Psoas muscle (tissue), 8 donors: Measurements from ENCODE around the gene GABRB3. TPM values are rescaled to one million over a fixed set of nuclear protein-coding genes. Genes with fewer than 3 reads are reported as not detected.

Experiments
- ATAC-seq, 4 donors: fragments of 200-7000 bp; cut with Tn5 transposase; one replicate each; pipeline ENCODE4 v1.9.1; 2020; ENCODE audit warnings: moderate library complexity in 3 of 4, mild to moderate bottlenecking in 2 of 4
- DNase-seq, 2 donors: peaks; one replicate each; pipeline ENCODE4 v3.0.0-alpha.2; 2020
- H3K27ac ChIP-seq: fragments of 200-600 bp; one replicate; pipeline ENCODE4 v1.8.0; 2022
- H3K27me3 ChIP-seq, 3 donors: fragments of 200-600 bp in 1 of 3; one replicate each; pipeline versions ENCODE4 v1.6.1 to v1.8.0; 2013 to 2022; ENCODE audit warnings: low read length in 2 of 3, mild to moderate bottlenecking in 2 of 3, moderate library complexity in 1 of 3; ENCODE audit not compliant: insufficient read depth in 3 of 3
- H3K36me3 ChIP-seq, 2 donors: fragments of 200-600 bp in 1 of 2; one replicate each; pipeline versions ENCODE4 v1.6.1 to v1.8.0; 2013 to 2022; ENCODE audit warnings: low read depth in 1 of 2, mild to moderate bottlenecking in 1 of 2, moderate library complexity in 1 of 2; ENCODE audit not compliant: insufficient read depth in 1 of 2
- H3K4me1 ChIP-seq: fragments of 200-600 bp; one replicate; pipeline ENCODE4 v1.8.0; 2022
- H3K4me3 ChIP-seq: fragments of 200-600 bp; one replicate; pipeline ENCODE4 v1.8.0; 2022; ENCODE audit warnings: mild to moderate bottlenecking
- H3K9me3 ChIP-seq: fragments of 200-600 bp; one replicate; pipeline ENCODE4 v1.8.0; 2022
- WGBS, 3 donors: extraction: QIAGEN DNeasy Blood & Tissue Kit; methylation state at CpG; one replicate each; pipeline versions ENCODE4 v1.1.6 to v1.1.7; 2013; 5-methylcytosine and 5-hydroxymethylcytosine counted together
- intact Hi-C, 2 donors: fragments of 100-400 bp; cut with DNase I; formaldehyde crosslinking; loops; one replicate each; pipeline versions ENCODE4 v1.11.0 to v1.14.2; 2022
- polyA plus RNA-seq, 3 donors: library from polyadenylated mRNA; stranded (reverse); fragments of 200-250 nt; gene quantifications; one replicate each; pipeline ENCODE4 v1.2.3, GENCODE V29; 2013
- total RNA-seq, 4 donors: library from RNA; stranded (reverse); fragmentation: NEBNext Ultra II Directional in 2 of 4; extraction: Animal tissue kit (Norgen Biotek cat#: 25700) in 2 of 4; gene quantifications; one replicate each; pipeline versions ENCODE4 v1.2.1 to v1.2.4, GENCODE V29; 2021 to 2023
- TF ChIP-seq, protein P1 (sequence below): fragments of 200-600 bp; IDR thresholded peaks from one replicate; pipeline ENCODE4 v1.8.0; 2022; ENCODE audit warnings: antibody characterized with exemption
- donor health status: healthy with polysubstance abuse.
- donor health status: DM: no; HTN: no; CAD: no; lungs with moderate emphysema.
- donor health status: Bipolar disorder and iron deficiency.
- donor health status: healthy.
- donor health status: DM: yes; HTN: yes; CAD: no.
- donor health status: DM: no; HTN: no; CAD: no.
- donor health status: DM: no; HTN: no; CAD: no.
- donor health status: DM: yes; HTN: yes; CAD: no.

The GABRB3 gene
- total and polyA plus RNA-seq, 7 donors, result 0.10 to 1.0 (median 0.25) TPM

DNA sequence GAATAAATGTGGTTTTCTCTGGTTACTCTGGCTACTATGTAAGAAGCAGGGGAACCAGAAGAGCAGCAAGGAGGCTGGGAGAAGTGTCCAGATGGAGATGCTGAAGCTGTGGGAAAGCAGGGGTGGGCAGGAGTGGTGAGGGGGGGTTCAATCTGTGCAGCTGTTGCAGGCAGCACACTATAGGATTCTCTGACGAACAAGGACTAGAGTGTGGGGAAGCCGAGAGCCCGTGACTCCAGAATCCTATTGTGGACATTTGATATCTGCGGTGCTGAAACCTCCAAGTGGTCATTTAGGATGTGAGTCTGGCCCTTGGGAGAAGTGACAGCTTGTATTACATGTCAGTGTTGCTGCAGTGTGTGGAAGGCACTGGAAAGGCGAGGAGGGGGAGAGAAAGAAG, 60.5 kb downstream of the GABRB3 start:
- no peak for ATAC-seq
- no peaks in the 10 kb centered on the region for H3K4me1 ChIP-seq
- H3K27ac ChIP-seq, result no peak overlapping the region
- no peaks in the 10 kb centered on the region for H3K36me3 ChIP-seq
- no peak overlapping the region for H3K4me3 ChIP-seq
- TF ChIP-seq, protein P1, sequence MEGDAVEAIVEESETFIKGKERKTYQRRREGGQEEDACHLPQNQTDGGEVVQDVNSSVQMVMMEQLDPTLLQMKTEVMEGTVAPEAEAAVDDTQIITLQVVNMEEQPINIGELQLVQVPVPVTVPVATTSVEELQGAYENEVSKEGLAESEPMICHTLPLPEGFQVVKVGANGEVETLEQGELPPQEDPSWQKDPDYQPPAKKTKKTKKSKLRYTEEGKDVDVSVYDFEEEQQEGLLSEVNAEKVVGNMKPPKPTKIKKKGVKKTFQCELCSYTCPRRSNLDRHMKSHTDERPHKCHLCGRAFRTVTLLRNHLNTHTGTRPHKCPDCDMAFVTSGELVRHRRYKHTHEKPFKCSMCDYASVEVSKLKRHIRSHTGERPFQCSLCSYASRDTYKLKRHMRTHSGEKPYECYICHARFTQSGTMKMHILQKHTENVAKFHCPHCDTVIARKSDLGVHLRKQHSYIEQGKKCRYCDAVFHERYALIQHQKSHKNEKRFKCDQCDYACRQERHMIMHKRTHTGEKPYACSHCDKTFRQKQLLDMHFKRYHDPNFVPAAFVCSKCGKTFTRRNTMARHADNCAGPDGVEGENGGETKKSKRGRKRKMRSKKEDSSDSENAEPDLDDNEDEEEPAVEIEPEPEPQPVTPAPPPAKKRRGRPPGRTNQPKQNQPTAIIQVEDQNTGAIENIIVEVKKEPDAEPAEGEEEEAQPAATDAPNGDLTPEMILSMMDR, result no peak
- intact Hi-C loops, result no loop called here
- no peak for DNase-seq
- 7 to 36% (median 27%) methylated on average over 5 of the region's 5 CpGs for WGBS, 3 donors
- no peaks in the 10 kb centered on the region for H3K9me3 ChIP-seq
- no peaks in the 10 kb centered on the region for H3K27me3 ChIP-seq

DNA sequence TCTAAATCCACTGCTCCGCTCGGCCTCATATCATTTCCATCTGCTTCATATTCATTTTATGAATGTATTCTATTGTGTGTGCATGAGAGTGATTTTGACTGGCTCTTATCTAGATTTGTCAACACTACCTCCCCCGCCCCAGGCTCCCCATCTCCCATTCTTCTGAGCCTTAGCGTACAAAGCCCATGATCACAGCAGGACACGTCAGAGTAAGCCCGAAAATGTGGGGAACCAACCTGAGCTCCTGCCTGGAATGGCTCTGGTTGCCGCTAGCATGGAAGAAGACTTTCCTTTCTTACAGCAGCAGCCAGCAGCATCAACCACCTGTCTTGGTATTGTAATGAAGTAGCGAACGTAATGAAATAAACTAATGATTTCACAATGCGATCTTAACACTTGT, 61.4 kb downstream of the GABRB3 start:
- no peak overlapping the region for H3K27ac ChIP-seq
- no peak for DNase-seq
- no peak for ATAC-seq
- no peaks in the 10 kb centered on the region for H3K9me3 ChIP-seq
- intact Hi-C loops, result no loop called here
- 66 to 75% (median 67%) methylated on average over 10 of the region's 10 CpGs for WGBS, 3 donors
- H3K36me3 ChIP-seq, result no peaks in the 10 kb centered on the region
- no peaks in the 10 kb centered on the region for H3K27me3 ChIP-seq
- no peak overlapping the region for H3K4me3 ChIP-seq
- TF ChIP-seq, protein P1, result no peak
- no peaks in the 10 kb centered on the region for H3K4me1 ChIP-seq

DNA sequence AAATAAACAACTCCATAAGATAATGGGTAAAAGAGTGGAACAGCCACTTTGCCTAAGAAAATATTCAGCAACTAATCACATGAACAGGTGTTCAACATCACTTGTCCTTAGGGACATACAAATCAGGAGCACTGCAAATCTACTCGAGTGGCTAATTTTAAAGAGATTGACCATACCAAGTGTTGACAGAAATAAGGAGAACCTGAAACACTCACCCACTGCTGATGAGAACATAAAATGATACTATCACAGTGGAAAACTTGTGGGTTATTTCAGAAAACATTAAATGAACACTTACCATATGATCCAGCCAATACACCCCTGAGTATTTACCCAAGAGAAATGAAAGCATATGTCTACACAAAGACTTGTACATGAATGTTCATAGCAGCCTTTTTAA, 70.5 kb downstream of the GABRB3 start:
- intact Hi-C loops, result no loop called here
- Histone ChIP-seq H3K27me3 (no peaks in the 10 kb centered on the region), H3K36me3 (no peaks in the 10 kb centered on the region), H3K27ac (no peak overlapping the region), H3K4me1 (no peaks in the 10 kb centered on the region), H3K9me3 (peaks cover 10% of the 10 kb centered on the region), H3K4me3 (no peak overlapping the region)
- ATAC-seq (no peak), DNase-seq (no peak)
- TF ChIP-seq, protein P1, result no peak
- 9 to 22% (median 13%) methylated on average over 1 of the region's 1 CpG for WGBS, 3 donors

DNA sequence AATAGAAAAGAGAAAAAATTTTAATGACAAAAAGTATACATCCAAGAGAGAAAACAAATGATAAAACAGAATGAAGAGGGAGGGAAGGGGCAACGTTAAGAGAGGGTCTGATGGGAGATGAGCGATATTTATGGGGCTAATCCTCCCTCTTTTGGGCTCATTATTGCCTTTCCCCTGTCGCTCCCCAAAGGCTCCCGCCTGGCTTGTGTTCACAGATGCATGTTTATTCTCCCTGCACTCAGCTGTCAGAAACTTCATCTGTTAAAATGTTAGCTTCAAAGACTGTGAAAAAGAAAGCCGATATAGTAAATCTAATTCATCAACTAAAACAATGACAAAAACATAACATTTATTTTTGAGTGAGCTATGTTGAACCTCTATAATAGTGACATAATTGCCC, 74.3 kb downstream of the GABRB3 start:
- 25 to 30% (median 26%) methylated on average over 5 of the region's 5 CpGs for WGBS, 3 donors
- no peaks in the 10 kb centered on the region for H3K36me3 ChIP-seq
- no peaks in the 10 kb centered on the region for H3K4me1 ChIP-seq
- no peak overlapping the region for H3K27ac ChIP-seq
- ATAC-seq, result no peak
- H3K9me3 ChIP-seq, result peaks cover 17% of the 10 kb centered on the region
- H3K27me3 ChIP-seq, result no peaks in the 10 kb centered on the region
- no peak for DNase-seq
- no peak overlapping the region for H3K4me3 ChIP-seq
- intact Hi-C loops, result no loop called here
- TF ChIP-seq, protein P1, result no peak

DNA sequence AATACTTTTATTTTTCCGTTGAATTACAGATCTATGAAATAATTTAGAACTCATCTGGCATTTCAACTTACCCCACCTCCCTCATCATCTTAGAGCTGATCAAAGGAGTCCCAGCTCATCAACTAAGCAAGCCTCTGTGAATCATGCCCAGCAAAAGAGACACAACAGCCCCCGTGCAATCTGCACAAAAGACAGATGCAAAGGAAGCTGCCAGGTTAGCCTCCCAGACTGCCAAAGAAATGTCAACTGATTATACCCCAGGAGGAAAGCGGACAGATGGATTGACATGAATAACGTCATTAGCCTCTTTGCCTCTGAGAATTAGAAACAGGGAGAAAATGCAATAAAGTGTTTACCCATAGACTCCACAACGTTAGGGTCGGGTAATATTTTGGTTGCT, 75.0 kb downstream of the GABRB3 start:
- intact Hi-C loops, result no loop called here
- H3K4me1 ChIP-seq, result no peaks in the 10 kb centered on the region
- no peak for DNase-seq
- H3K9me3 ChIP-seq, result peaks cover 17% of the 10 kb centered on the region
- no peak overlapping the region for H3K4me3 ChIP-seq
- no peaks in the 10 kb centered on the region for H3K36me3 ChIP-seq
- WGBS, 3 donors, result 37 to 41% (median 38%) methylated on average over 6 of the region's 6 CpGs
- TF ChIP-seq, protein P1, result no peak
- no peak overlapping the region for H3K27ac ChIP-seq
- no peak for ATAC-seq
- no peaks in the 10 kb centered on the region for H3K27me3 ChIP-seq
